GM06990 (cell line): ENCODE measurements around the gene HCN4.

ENCODE experiments used
- DNase-seq: peaks from one replicate; pipeline ENCODE4 v3.0.0-alpha.2; 2011; ENCODE audit not compliant: insufficient read length; ENCODE audit errors: extremely low read depth
- H3K27me3 ChIP-seq: replicated peaks from 2 replicates; pipeline ENCODE4 v1.6.0; 2011; ENCODE audit warnings: low read length; ENCODE audit not compliant: control insufficient read depth, insufficient read depth
- H3K36me3 ChIP-seq: 2 replicates; pipeline ENCODE4 v1.5.1; 2011; ENCODE audit warnings: low read length; ENCODE audit not compliant: control insufficient read depth, insufficient read depth
- H3K4me3 ChIP-seq: replicated peaks from 2 replicates; pipeline ENCODE4 v1.5.1; 2011; ENCODE audit warnings: low read depth, mild to moderate bottlenecking, control low read depth, low read length
- CTCF ChIP-seq: IDR thresholded peaks from 2 replicates; pipeline ENCODE4 v1.5.1; 2011; ENCODE audit warnings: low read length, control low read depth, mild to moderate bottlenecking, inconsistent platforms; ENCODE audit not compliant: insufficient read depth, poor library complexity, severe bottlenecking

HCN4 gene

DNA sequence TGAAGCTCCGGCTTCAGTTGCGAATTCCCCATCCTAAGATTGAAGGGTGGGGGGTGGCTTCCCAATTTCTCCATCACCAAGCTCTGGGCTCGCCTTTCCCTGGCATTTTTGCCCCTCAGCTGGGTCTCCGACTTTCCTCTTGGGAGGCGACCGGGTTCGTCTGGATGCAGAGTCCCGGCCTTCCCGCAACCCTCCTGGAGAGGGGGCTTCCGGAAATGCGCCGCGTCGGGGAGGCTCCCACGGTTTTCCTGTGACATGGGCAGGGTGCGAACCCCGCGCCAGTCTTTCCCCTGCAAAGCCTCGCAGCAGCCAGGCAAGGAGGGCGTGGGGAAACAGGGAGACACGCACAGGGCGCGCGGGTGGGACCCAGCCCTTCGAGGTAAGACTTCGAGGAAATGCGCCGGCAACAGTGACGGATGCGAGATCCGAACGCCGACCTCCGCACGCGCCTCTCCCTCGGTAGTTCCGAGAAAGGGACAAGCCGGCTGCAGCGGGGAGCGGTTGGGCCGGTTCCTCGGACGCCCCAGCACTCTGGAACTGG is 466 bp upstream of the HCN4 start:
- H3K27me3 ChIP-seq: peaks cover 2% of the 10 kb centered on the region; the same call in 1 of the 2 replicates
- no peak overlapping the region for H3K4me3 ChIP-seq

DNA sequence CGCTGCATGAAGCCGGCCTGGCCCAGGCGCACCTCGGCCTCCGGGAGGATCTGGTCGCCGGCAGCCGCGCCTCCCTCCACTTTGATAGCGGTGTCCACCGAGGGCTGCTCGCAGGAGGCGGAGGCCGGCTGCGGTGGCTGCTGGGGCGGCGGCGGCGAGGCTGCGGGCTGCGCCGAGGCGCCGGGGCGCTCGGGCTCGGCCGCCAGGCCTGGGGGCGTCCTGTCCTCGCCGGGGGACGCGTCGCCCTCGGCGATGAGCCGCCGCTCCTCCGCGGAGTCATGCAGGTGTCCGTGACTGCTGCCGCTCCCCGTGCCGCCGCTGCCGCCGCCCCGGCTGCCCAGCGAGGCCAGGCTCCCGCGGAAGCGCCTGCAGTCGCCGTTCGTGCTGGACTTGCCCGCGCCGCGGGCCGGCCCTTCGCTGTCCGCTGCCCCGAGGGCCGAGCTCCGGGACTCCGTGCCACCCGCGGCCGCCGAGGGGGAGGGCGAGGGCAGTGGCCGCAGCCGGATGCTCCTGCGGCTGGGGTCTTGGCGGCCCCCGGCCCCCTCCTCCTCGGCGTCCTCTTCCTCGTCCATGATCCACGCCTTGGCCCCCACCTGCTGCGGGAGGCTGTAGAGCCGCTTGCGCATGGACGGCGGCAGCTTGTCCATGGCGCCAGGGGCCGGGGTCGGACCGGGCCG is 996 bp downstream of the HCN4 start:
- no peak overlapping the region for H3K4me3 ChIP-seq
- H3K36me3 ChIP-seq: no peaks in the 10 kb centered on the region
- no peak for TF ChIP-seq CTCF
- peaks cover 2% of the 10 kb centered on the region; the same call in 1 of the 2 replicates for H3K27me3 ChIP-seq
- DNase-seq: no peak

More for the DNA sequence above, 466 bp upstream of the HCN4 start:
- no peak for DNase-seq
- H3K36me3 ChIP-seq: no peaks in the 10 kb centered on the region
- no peak for TF ChIP-seq CTCF

- TF ChIP-seq CTCF: no peak
- Histone ChIP-seq H3K4me3 (no peak overlapping the region), H3K36me3 (no peaks in the 10 kb centered on the region), H3K27me3 (peaks cover 2% of the 10 kb centered on the region; the same call in 1 of the 2 replicates)
- no peak for DNase-seq
These were observed 1.8 kb downstream of the HCN4 start for GRCh38 chr15:73366766-73367623.

DNA sequence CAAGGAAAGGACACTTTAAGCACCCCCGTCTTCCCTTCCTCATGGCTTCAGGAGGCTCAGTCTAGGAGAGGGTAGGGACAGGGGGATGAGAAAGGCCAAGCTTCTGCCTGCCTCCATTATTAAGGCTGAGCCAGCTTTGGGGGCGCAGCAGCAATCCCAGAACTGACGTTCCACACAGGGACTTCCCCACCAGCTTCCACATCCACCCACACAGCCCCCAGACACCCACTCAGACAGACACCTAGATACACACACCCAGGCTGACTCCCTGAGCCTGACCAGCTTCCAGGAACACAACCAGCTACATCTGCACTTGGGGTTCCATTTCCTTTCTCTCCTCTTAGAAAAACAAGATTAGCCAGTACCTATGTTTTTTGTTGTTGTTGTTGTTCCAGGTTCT is 4.7 kb downstream of the HCN4 start:
- no peak for TF ChIP-seq CTCF
- no peak for DNase-seq
- Histone ChIP-seq H3K36me3 (no peaks in the 10 kb centered on the region), H3K27me3 (peaks cover 2% of the 10 kb centered on the region; the same call in 1 of the 2 replicates), H3K4me3 (no peak overlapping the region)

GRCh38 chr15:73362900-73363299 is 5.9 kb downstream of the HCN4 start:
- no peak for DNase-seq
- TF ChIP-seq CTCF: no peak
- Histone ChIP-seq H3K36me3 (no peaks in the 10 kb centered on the region), H3K4me3 (no peak overlapping the region), H3K27me3 (peaks cover 2% of the 10 kb centered on the region; the same call in 1 of the 2 replicates)
